Measurements from ENCODE around the gene PRM2. TPM values are rescaled to one million over a fixed set of nuclear protein-coding genes. Genes with fewer than 3 reads are reported as not detected.

PRM2 gene
- total RNA-seq, 1 experiment from 2014 or later = not detected

DNA sequence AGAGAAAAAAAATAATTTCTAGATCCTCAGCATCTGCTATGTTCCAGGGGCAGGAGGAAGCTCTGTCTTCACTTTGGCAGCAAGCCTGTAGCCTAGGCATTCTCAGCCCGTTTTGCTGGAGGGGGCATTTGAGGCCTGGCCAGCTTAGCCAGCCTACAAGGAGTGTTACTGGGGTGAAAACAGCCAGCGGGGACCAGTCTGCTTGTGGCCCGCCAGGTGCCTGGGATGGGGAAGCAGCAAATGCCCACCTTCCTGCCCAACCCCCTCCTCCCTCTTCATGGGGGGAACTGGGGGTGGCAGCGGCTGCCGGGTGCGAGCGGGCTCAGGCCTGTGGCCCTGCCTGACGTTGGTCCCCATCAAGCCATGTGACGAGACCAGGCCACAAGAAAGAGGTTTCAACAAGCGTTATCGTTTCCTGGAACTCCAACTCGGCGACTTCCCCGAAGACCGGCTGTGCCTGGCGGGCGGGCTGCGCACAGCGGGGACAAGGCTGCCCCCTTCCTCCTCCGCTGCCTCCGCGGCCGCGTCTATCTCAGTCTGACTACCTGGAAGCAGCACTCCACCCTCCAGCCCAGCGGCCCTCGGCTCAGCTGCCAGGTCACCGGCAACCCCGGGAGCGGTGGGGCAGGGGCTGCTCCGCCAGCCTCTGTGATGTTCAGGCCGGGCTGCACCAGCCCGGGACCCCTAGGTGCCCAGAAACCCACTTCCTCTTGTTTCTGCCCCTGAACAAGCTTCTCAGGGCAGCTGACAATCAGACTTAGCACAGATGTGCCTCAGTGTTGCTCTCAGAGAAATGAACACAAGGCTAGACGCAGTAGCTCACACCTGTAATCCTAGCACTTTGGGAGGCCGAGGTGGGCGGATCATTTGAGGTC, 43.2 kb downstream of the PRM2 start:
- Mint-ChIP-seq H3K27me3 (ENCODE audit: insufficient read depth, unreplicated experiment) (no peaks in the 10 kb centered on the region), H3K4me3 (ENCODE audit: unreplicated experiment) (no peak overlapping the region), H3K4me1 (ENCODE audit: low read depth, unreplicated experiment) (no peaks in the 10 kb centered on the region), H3K36me3 (ENCODE audit: insufficient read depth, unreplicated experiment) (no peaks in the 10 kb centered on the region), H3K9me3 (ENCODE audit: unreplicated experiment) (no peaks in the 10 kb centered on the region), H3K27ac (ENCODE audit: unreplicated experiment) (no peak overlapping the region)
- TF ChIP-seq, protein P1, sequence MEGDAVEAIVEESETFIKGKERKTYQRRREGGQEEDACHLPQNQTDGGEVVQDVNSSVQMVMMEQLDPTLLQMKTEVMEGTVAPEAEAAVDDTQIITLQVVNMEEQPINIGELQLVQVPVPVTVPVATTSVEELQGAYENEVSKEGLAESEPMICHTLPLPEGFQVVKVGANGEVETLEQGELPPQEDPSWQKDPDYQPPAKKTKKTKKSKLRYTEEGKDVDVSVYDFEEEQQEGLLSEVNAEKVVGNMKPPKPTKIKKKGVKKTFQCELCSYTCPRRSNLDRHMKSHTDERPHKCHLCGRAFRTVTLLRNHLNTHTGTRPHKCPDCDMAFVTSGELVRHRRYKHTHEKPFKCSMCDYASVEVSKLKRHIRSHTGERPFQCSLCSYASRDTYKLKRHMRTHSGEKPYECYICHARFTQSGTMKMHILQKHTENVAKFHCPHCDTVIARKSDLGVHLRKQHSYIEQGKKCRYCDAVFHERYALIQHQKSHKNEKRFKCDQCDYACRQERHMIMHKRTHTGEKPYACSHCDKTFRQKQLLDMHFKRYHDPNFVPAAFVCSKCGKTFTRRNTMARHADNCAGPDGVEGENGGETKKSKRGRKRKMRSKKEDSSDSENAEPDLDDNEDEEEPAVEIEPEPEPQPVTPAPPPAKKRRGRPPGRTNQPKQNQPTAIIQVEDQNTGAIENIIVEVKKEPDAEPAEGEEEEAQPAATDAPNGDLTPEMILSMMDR (IDR thresholded peaks at IDR 0.05; ENCODE audit: insufficient read depth in 1 of 2, low read depth in 1 of 2, low read length in 1 of 2, severe bottlenecking in 1 of 2, unreplicated experiment in 1 of 2) = no peak
- H3K27me3 ChIP-seq (replicated peaks; ENCODE audit: control insufficient read depth, insufficient read depth, low read length) = no peaks in the 10 kb centered on the region
- no peak for DNase-seq
- BruUV-seq (replicated peaks) = no TSS peak
- H3K4me3 ChIP-seq (ENCODE audit: low read depth, low read length) = no peak overlapping the region
- no peaks in the 10 kb centered on the region for H3K4me1 ChIP-seq
- no peaks in the 10 kb centered on the region for H3K9me3 ChIP-seq
- CTCF ChIA-PET = no interaction called here
- POLR2A ChIA-PET = interaction anchor here (0.7 kb wide), 1 partner anchor 9 kb away, joined by 5 read pairs; no protein-coding TSS in a partner anchor
- no peaks in the 10 kb centered on the region for H3K36me3 ChIP-seq (ENCODE audit: control insufficient read depth, insufficient read depth, low read length)
- intact Hi-C loops (cut with micrococcal nuclease; ENCODE audit: unreplicated experiment) = no loop called here

DNA sequence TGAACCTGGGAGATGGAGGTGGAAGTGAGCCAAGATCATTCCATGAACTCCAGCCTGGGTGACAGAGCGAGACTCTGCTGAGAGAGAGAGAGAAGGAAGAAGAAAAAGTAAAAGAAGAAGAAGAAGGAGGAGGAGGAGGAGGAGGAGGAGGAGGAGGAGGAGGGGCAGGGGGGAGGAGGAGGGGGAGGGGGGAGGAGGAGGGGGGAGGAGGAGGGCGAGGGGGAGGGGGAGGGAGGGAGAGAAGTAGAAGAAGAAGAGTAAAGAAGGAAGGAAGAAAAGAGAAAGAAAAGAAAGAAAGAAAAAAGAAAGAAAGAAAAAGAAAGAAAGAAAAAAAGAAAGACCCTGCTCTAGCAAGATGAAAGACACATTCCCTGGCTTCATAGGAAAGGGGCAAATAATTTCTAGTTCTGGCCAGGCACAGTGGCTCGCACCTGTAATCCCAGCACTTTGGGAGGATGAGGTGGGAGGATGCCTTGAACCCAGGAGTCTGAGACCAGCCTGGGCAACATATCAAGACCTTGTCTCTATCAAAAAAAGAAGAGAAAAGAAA, 43.9 kb downstream of the PRM2 start:
- Mint-ChIP-seq H3K9me3 (ENCODE audit: unreplicated experiment) (no peaks in the 10 kb centered on the region), H3K27me3 (ENCODE audit: insufficient read depth, unreplicated experiment) (no peaks in the 10 kb centered on the region), H3K4me3 (ENCODE audit: unreplicated experiment) (no peak overlapping the region), H3K36me3 (ENCODE audit: insufficient read depth, unreplicated experiment) (no peaks in the 10 kb centered on the region), H3K4me1 (ENCODE audit: low read depth, unreplicated experiment) (no peaks in the 10 kb centered on the region), H3K27ac (ENCODE audit: unreplicated experiment) (no peak overlapping the region)
- intact Hi-C loops (cut with micrococcal nuclease; ENCODE audit: unreplicated experiment) = no loop called here
- Histone ChIP-seq H3K4me1 (no peaks in the 10 kb centered on the region), H3K9me3 (no peaks in the 10 kb centered on the region), H3K36me3 (ENCODE audit: control insufficient read depth, insufficient read depth, low read length) (no peaks in the 10 kb centered on the region), H3K4me3 (ENCODE audit: low read depth, low read length) (no peak overlapping the region), H3K27me3 (replicated peaks; ENCODE audit: control insufficient read depth, insufficient read depth, low read length) (no peaks in the 10 kb centered on the region)
- ChIA-PET POLR2A (no interaction called here), CTCF (no interaction called here)
- TF ChIP-seq, protein P1 (IDR thresholded peaks at IDR 0.05; ENCODE audit: insufficient read depth in 1 of 2, low read depth in 1 of 2, low read length in 1 of 2, severe bottlenecking in 1 of 2, unreplicated experiment in 1 of 2) = no peak
- BruUV-seq (replicated peaks) = no TSS peak
- no peak for DNase-seq

DNA sequence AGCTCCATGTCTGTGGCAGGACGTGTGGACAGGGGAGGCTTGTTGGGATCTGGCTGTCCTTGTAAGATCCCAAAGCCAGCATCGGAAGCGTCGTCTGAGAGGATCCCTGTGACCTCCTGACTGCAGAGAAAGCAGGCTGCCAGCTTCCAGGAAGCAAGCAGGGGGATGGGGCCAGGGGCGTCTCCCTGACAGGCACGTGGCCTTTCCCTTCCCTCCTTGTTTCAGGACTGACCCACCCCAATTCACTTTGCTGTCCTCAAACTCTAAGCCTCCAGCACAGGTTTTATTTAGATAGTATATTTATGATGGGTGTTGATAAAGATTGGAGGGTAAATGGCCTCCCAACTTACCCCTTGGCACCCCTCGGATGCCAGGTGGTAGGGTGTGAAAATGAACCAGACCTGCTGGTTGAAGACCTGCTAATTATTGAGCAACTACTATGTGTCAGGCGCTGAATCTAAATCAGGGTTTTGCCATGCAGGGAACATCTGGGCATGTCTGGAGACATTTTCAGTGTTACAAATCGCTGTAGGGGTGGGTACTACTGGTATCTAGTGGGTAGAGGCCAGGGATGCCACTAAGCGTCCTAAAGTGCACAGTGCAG, 44.8 kb downstream of the PRM2 start:
- Histone ChIP-seq H3K4me1 (no peaks in the 10 kb centered on the region), H3K27me3 (replicated peaks; ENCODE audit: control insufficient read depth, insufficient read depth, low read length) (no peaks in the 10 kb centered on the region), H3K4me3 (ENCODE audit: low read depth, low read length) (no peak overlapping the region), H3K36me3 (ENCODE audit: control insufficient read depth, insufficient read depth, low read length) (no peaks in the 10 kb centered on the region), H3K9me3 (no peaks in the 10 kb centered on the region)
- Mint-ChIP-seq H3K4me3 (ENCODE audit: unreplicated experiment) (no peak overlapping the region), H3K36me3 (ENCODE audit: insufficient read depth, unreplicated experiment) (no peaks in the 10 kb centered on the region), H3K9me3 (ENCODE audit: unreplicated experiment) (no peaks in the 10 kb centered on the region), H3K27me3 (ENCODE audit: insufficient read depth, unreplicated experiment) (no peaks in the 10 kb centered on the region), H3K27ac (ENCODE audit: unreplicated experiment) (no peak overlapping the region), H3K4me1 (ENCODE audit: low read depth, unreplicated experiment) (no peaks in the 10 kb centered on the region)
- intact Hi-C loops (cut with micrococcal nuclease; ENCODE audit: unreplicated experiment) = no loop called here
- no peak for DNase-seq
- BruUV-seq (replicated peaks) = no TSS peak
- ChIA-PET CTCF (no interaction called here), POLR2A (no interaction called here)
- TF ChIP-seq, protein P1 (IDR thresholded peaks at IDR 0.05; ENCODE audit: insufficient read depth in 1 of 2, low read depth in 1 of 2, low read length in 1 of 2, severe bottlenecking in 1 of 2, unreplicated experiment in 1 of 2) = no peak
